ENCODE measurements around the gene MROH8. TPM values are rescaled to one million over a fixed set of nuclear protein-coding genes. Genes with fewer than 3 reads are reported as not detected.
A peak's percentile ranks its signal among the peaks of the same experiment; 100 is the strongest.

Gene MROH8
- total RNA-seq, 2 experiments from 2014 or later = 1.3 to 5.7 TPM

- peaks cover 99% of the 10 kb centered on the region for H3K36me3 ChIP-seq (ENCODE audit: insufficient read depth, low read length)
- H3K27ac ChIP-seq (ENCODE audit: low read depth, low read length, poor library complexity, severe bottlenecking) = no peak overlapping the region
- no peaks in the 10 kb centered on the region for H3K9me3 ChIP-seq (ENCODE audit: low read length)
- no peak for DNase-seq (ENCODE audit: low spot score)
- no peak overlapping the region for H3K4me2 ChIP-seq (ENCODE audit: low read length)
- H3K79me2 ChIP-seq (ENCODE audit: insufficient read depth, low read depth, low read length) = peaks cover 10% of the 10 kb centered on the region
- 0 out of 2 replicates have a peak, but pooled peaks cover 9% of the 10 kb centered on the region for H4K20me1 ChIP-seq (ENCODE audit: insufficient read depth, low read length)
- H2AFZ ChIP-seq (ENCODE audit: low read length) = no peak overlapping the region
- H3K9me2 ChIP-seq (ENCODE audit: insufficient read depth, low read length) = no peaks in the 10 kb centered on the region
- H3K4me3 ChIP-seq (ENCODE audit: low read depth, low read length, poor library complexity, severe bottlenecking) = no peak overlapping the region
- TSS peak; percentile 37 for BruUV-seq (replicated peaks)
- CTCF ChIA-PET (ENCODE audit: unreplicated experiment) = interaction anchor here (0.6 to 1.0 kb wide), 2 partner anchors 9 to 176 kb away, joined by 3 read pairs; no protein-coding TSS in a partner anchor
- intact Hi-C loops (cut with micrococcal nuclease; ENCODE audit: unreplicated experiment) = loop anchor here (5.0 kb wide), 1 partner anchor 331 kb away; no protein-coding TSS in a partner anchor
- H3K4me1 ChIP-seq (ENCODE audit: insufficient read depth, low read length, poor library complexity, severe bottlenecking) = no peaks in the 10 kb centered on the region
- POLR2A ChIA-PET = interaction anchor here (0.6 kb wide), 1 partner anchor 301 kb away, joined by 3 read pairs; no protein-coding TSS in a partner anchor
- TF ChIP-seq CTCF (conservative IDR thresholded peaks at IDR 0.05; ENCODE audit: low read length) (no peak), EZH2phosphoT487 (IDR thresholded peaks at IDR 0.05; ENCODE audit: borderline replicate concordance, low read depth, low read length) (no peak)
Observed at GRCh38 chr20:37200926-37201826, 21.8 kb upstream of the MROH8 start.

- Histone ChIP-seq H3K36me3 (ENCODE audit: insufficient read depth, low read length) (peaks cover 98% of the 10 kb centered on the region), H3K79me2 (ENCODE audit: insufficient read depth, low read depth, low read length) (peaks cover 16% of the 10 kb centered on the region), H3K9me2 (ENCODE audit: insufficient read depth, low read length) (no peaks in the 10 kb centered on the region), H2AFZ (ENCODE audit: low read length) (no peak overlapping the region), H3K27ac (ENCODE audit: low read depth, low read length, poor library complexity, severe bottlenecking) (no peak overlapping the region), H3K4me1 (ENCODE audit: insufficient read depth, low read length, poor library complexity, severe bottlenecking) (no peaks in the 10 kb centered on the region), H4K20me1 (ENCODE audit: insufficient read depth, low read length) (peaks cover 5% of the 10 kb centered on the region; the same call in 1 of the 2 replicates), H3K4me2 (ENCODE audit: low read length) (no peak overlapping the region), H3K9me3 (ENCODE audit: low read length) (no peaks in the 10 kb centered on the region), H3K4me3 (ENCODE audit: low read depth, low read length, poor library complexity, severe bottlenecking) (no peak overlapping the region)
- BruUV-seq (replicated peaks) = no TSS peak
- ChIA-PET POLR2A (no interaction called here), CTCF (ENCODE audit: unreplicated experiment) (no interaction called here)
- TF ChIP-seq EZH2phosphoT487 (IDR thresholded peaks at IDR 0.05; ENCODE audit: borderline replicate concordance, low read depth, low read length) (no peak), CTCF (conservative IDR thresholded peaks at IDR 0.05; ENCODE audit: low read length) (no peak)
- intact Hi-C loops (cut with micrococcal nuclease; ENCODE audit: unreplicated experiment) = loop anchor here (5.0 kb wide), 1 partner anchor 332 kb away; no protein-coding TSS in a partner anchor
- no peak for DNase-seq (ENCODE audit: low spot score)
Observed at GRCh38 chr20:37200376-37200775, 21.0 kb upstream of the MROH8 start.

Data from OCI-LY7 (cell line).